GM18951 (cell line): ENCODE measurements around the gene SIL1.

Experiments used
- POLR2A ChIP-seq: IDR thresholded peaks from 4 replicates; pipeline ENCODE4 v1.6.1; 2011; ENCODE audit warnings: mild to moderate bottlenecking; ENCODE audit not compliant: insufficient read length, insufficient read depth; ENCODE audit errors: extremely low read depth
- in situ Hi-C: fragments of 300-500 bp; cut with MboI; formaldehyde crosslinking; loops from one replicate; pipeline ENCODE4 v1.12.0; 2022; ENCODE audit warnings: low sequenced_read_pairs, mixed read lengths, inconsistent platforms; ENCODE audit not compliant: unreplicated experiment

SIL1 gene

GRCh38 chr5:139004374-139005307 lies 193.5 kb downstream of the SIL1 start:
- in situ Hi-C loops = no loop called here

GRCh38 chr5:138999674-139000073 lies 198.5 kb downstream of the SIL1 start:
- no peak for TF ChIP-seq POLR2A
- in situ Hi-C loops = no loop called here

More at GRCh38 chr5:139004374-139005307, 193.5 kb downstream of the SIL1 start:
- no peak for TF ChIP-seq POLR2A

DNA sequence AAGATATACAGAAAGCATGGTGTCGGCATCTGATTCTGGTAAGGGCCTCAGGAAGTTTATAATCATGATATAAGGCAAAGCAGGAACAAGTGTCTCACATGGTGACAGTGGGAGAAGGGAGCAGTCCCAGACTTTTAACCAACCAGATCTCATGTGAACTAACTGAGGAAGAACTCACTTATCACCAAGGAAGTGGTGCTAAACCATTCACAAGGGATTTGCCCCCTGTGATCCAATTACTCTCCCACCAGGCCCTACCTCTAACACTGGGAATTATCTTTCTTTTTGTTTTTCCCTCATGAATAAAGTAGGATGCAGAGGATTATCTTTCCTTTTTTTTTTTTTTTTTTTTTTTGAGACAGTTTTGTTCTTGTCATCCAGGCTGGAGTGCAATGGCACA lies 199.6 kb downstream of the SIL1 start:
- TF ChIP-seq POLR2A = no peak
- in situ Hi-C loops = no loop called here

DNA sequence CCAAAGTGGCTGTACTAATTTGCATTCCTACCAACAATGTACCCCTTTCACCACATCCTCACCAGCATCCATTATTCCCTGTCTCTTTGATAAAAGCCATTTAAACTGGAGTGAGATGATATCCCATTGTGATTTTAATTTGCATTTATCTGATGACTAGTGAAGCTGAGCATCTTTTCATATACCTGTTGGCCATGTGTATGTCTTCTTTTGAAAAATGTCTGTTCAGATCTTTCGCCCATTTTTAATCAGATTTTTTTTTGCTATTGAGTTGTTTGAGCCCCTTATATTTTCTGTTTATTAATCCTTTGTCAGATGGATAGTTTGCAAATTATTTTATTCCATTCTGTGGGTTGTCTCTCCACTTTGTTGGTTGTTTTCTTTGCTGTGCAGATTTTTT lies 202.0 kb downstream of the SIL1 start:
- TF ChIP-seq POLR2A = no peak
- in situ Hi-C loops = no loop called here

DNA sequence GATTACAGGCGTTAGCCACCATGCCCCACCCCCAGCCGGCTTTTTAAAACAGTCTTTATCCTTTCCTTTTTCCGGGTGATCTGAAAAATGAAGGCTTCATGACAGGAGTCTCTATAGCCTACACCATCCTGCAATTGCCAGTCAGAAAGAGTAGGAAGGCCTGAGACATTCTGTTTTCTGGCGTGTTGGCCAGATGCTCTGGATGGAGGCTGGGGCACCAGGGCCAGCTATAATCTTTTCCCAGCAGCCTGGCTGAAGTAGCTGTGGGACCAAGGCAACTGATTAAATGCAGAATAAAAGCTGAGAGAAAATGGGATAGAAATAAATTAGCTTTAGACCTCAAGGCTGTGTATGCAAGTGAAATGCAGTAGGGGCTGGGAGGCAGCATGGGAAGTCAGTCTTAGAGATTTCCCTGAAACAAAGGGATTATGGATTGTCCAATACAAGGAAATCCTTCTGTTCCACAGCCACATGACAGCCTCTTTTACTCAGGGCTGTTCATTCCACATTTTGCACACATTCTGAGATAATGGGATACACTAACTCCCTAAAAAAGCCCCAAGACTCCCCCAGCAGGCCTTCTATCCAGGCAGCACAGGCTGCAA lies 207.1 kb downstream of the SIL1 start:
- TF ChIP-seq POLR2A = no peak
- in situ Hi-C loops = no loop called here

- no peak for TF ChIP-seq POLR2A
- in situ Hi-C loops = no loop called here
These were observed 208.4 kb downstream of the SIL1 start for GRCh38 chr5:138989720-138990119.

GRCh38 chr5:138986186-138986800 lies 211.9 kb downstream of the SIL1 start:
- in situ Hi-C loops = no loop called here
- TF ChIP-seq POLR2A = no peak

GRCh38 chr5:138985683-138986082 lies 212.5 kb downstream of the SIL1 start:
- in situ Hi-C loops = no loop called here
- no peak for TF ChIP-seq POLR2A

- TF ChIP-seq POLR2A = no peak
These were observed 212.9 kb downstream of the SIL1 start for GRCh38 chr5:138985256-138985655.

GRCh38 chr5:138983984-138984383 lies 214.2 kb downstream of the SIL1 start:
- in situ Hi-C loops = no loop called here
- no peak for TF ChIP-seq POLR2A

More at GRCh38 chr5:138985256-138985655, 212.9 kb downstream of the SIL1 start:
- in situ Hi-C loops = no loop called here

DNA sequence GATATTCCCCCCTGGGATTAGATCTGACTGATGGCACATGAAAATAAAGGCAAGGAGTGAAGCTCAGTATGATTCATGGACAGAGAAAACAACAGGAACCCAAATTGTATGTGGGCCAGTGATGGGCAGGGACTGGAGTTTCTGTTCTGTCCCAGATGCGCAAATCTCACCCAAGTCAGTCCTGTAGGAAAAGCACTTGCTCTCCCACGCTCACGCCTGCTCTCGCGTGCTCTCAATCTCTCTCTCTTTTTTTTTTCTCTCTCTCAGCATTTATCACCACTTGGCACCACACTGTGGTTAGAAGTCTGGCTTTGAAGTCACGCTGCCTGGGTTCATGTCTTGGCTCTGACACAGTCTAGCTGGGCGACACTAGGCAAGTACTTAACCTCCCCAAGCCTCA lies 216.6 kb downstream of the SIL1 start:
- no peak for TF ChIP-seq POLR2A
- in situ Hi-C loops = no loop called here

- TF ChIP-seq POLR2A = no peak
- in situ Hi-C loops = no loop called here
These were observed 217.0 kb downstream of the SIL1 start for GRCh38 chr5:138981131-138981530.

DNA sequence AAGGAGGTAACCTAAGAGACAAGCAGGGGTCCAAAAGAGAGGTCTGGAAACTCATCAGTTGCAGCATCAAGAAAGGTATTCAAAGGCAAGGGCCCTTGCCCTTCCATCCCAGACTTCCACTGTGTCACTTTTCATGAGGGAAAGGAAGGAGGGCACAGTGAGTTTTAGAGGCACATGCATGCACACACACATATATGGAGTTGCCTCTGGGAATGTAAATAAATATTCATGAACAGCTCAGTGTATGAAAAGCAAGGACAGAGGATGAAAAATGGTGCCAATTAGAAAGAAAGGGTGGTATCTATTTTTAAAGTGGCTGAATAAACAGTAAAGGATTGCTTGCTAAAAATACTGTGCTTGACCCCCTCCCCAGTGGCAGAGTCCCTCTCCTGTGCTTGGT lies 217.7 kb downstream of the SIL1 start:
- in situ Hi-C loops = no loop called here
- no peak for TF ChIP-seq POLR2A
